GM20431 (cell line): ENCODE results near the gene ATL3.
"Not testable (repeated sequence)": the region's sequence is repeated elsewhere in the genome, so short reads cannot be mapped to it uniquely, and the experiment has no call there.

Experiments
- in situ Hi-C: fragments of 300-500 bp; cut with MseI, MboI; formaldehyde crosslinking; loops from one replicate; pipeline ENCODE4 v1.15.0; 2020; ENCODE audit warnings: low sequenced_read_pairs; ENCODE audit not compliant: unreplicated experiment

The ATL3 gene

GRCh38 chr11:63629426-63629825 lies 41.8 kb downstream of the ATL3 start:
- in situ Hi-C loops = no loop called here

DNA sequence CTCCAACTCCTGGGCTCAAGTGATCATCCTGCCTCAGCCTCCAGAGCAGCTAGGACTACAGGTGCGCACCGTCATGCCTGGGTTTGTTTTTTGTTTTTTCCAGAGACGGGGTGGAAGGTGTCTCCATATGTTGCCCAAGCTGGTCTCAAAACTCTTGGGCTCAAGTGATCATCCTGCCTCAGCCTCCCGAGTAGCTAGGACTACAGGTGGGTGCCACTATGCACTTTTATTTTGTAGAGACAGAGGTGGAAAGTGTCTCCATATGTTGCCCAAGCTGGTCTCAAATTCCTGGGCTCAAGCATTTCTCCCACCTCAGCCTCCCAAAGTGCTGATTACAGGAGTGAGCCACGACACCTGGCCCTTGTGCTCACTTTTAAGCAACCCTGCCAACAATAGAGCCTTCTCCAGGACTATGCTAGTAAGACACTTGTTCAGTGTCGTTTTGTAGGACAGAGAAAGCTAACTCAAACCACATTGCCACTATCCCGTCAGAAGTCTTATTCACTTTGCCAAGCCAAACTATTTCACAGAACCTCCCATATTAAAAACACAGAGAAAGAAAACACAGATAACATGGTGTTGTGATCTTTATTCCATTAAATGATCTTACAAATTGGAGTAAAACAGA lies 47.5 kb downstream of the ATL3 start:
- in situ Hi-C loops = no loop called here

DNA sequence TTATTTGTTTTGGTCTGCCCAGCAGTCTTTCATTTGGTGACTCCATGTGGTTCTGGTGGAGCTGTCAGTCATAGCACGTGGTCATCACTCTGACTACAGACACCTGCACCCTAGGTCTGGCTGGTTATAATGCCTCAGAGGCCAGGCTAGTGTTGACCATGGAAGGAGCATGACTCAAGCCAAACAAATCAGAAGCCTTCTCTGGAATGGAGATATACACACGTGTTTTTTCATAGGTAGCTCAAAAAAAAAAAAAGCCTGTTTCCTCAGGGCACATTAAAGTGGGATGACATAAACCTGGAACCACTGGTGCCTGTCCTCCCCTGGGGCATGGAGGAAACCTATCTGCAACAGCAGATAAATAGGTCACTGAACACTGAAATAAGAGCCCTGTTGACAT lies 48.9 kb downstream of the ATL3 start:
- in situ Hi-C loops = no loop called here

GRCh38 chr11:63621071-63621470 lies 50.1 kb downstream of the ATL3 start:
- in situ Hi-C loops = no loop called here

DNA sequence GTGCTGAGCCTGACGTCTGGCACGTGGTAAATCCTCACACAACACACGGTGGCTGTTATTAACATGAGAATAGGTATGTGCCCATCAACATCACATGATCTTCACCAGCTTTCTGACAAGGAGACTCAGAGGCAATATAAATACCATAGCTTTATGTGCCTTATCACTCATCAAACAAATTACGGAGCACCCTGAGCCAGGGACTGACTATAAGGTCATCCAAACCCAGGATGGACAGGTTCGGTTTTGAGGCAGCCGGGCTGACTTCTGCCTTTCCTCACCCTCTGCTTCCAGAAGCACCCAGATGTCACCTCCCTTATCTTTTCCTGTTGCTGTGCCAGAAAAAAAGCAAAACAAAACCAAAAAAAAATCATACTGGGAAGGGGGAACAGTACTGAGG lies 51.2 kb downstream of the ATL3 start:
- in situ Hi-C loops = no loop called here

DNA sequence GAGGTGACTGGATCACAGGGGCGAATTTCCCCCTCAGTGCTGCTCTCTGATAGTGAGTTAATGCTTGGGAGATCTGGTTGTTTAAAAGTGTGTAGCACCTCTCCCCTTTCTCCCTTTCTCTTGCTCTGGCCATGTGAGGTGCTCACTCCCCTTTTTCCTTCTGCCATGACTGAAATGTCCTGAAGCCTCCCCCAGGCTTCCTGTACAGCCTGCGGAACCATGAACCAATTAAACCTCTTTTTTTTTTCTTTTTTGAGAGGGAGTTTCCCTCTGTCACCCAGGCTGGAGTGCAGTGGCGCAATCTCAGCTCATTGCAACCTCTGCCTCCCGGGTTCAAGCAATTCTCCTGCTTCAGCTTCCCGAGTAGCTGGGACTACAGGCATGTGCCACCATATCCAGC lies 53.5 kb downstream of the ATL3 start:
- in situ Hi-C loops = not testable (repeated sequence)

- in situ Hi-C loops = no loop called here
Observed at GRCh38 chr11:63616953-63617352, 54.2 kb downstream of the ATL3 start.

- in situ Hi-C loops = no loop called here
Observed at GRCh38 chr11:63614136-63614671, 57.0 kb downstream of the ATL3 start, which contains the start of gene PLAAT3. Gene PLAAT3 (minus strand): TSS chr11:63614433. CDS start chr11:63614014, 419 bp downstream.

GRCh38 chr11:63613517-63614135 lies 57.5 kb downstream of the ATL3 start:
- in situ Hi-C loops = no loop called here

DNA sequence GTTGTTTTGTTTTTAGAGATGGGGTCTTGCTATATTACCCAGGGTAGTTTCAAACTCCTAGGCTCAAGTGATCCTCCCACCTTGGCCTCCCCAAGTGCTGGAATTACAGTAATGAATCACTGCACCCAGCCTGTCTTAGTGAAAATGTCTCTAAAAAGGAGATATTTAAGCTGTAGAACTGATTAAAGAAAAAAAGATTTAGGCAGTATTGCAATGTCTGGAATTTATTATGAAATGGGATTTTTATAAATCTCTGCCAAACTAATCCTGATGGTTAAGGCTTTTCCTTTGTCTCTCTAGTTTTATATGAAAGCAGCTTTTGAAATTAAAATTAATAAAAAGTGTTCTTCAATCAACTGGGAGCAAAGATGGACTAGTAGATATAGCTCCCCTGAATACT lies 59.0 kb downstream of the ATL3 start:
- in situ Hi-C loops = no loop called here

GRCh38 chr11:63611395-63611747 lies 59.8 kb downstream of the ATL3 start:
- in situ Hi-C loops = no loop called here

- in situ Hi-C loops = no loop called here
Observed at GRCh38 chr11:63610604-63611394, 60.4 kb downstream of the ATL3 start.

DNA sequence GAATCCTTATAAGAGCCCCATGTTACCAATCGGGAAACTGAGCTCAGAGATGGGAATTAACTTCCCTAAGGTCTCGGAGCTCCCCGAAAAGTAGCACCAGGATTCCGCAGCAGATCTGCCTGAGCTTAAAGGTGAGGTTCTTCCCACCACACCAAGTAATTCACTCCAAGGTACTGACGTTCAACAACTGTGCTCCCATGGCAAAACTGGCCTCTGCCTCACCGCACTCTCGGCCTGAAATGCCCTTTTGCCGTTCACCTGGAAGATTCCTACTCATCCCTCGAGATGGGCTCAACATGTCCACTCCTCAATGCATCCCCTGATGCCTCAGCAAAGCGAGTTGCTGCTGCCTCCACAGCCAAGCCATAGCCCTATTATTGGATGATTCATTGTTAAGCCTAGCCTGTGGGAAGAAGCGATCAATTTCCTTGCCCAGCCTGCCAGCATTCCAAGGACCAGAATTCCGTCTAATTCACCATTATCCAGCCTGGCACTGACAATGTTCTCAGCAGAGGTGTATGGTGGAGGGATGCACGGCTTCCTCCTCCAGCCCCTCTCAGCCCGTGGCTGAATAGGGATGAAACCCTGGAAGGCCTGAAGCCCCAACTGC lies 61.1 kb downstream of the ATL3 start:
- in situ Hi-C loops = no loop called here

GRCh38 chr11:63609536-63609935 lies 61.6 kb downstream of the ATL3 start:
- in situ Hi-C loops = no loop called here

- in situ Hi-C loops = no loop called here
Observed at GRCh38 chr11:63608353-63609345, 62.5 kb downstream of the ATL3 start.

GRCh38 chr11:63603180-63603518 lies 68.0 kb downstream of the ATL3 start:
- in situ Hi-C loops = no loop called here

DNA sequence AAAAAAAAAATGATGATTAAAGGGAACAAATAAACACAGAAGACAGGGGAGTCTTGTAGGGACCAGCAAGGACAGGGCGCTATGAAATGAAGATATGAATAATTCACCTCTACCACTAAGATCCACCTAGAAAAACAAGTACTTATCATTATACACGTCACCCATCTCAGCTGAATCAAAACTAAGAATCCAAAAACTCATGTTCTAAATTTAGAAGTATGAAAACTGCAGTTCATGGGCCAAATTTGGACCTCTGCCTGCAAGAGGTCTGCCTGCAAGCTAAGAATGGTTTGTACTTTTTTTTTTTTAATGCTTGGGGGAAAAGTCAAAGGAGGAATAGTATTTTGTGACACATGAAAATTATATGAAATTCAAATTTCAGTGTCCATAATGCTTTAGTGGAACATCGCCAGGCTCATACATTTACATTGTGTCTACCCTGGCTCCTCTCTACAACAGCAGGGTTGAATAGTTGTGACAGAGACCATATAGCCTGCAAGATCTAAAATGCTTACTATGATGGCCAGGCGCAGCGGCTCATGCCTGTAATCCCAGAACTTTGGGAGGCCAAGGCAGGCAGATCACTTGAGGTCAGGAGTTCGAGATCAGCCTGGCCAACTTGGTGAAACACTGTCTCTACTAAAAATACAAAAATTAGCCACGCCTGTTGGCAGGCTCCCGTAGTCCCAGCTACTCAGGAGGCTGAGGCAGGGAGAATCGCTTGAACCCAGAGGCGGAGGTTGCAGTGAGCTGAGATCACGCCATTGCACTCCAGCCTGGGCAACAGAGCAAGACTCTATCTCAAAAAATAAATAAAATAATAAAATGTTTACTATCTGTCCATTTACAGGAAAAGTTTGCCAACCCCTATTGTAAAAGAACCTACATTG lies 68.6 kb downstream of the ATL3 start:
- in situ Hi-C loops = not testable (repeated sequence)

- in situ Hi-C loops = no loop called here
Observed at GRCh38 chr11:63599211-63600122, 71.7 kb downstream of the ATL3 start.
